Measurements from ENCODE around the gene GNAL. TPM values are rescaled to one million over a fixed set of nuclear protein-coding genes. Genes with fewer than 3 reads are reported as not detected.

The GNAL gene
- total RNA-seq, 1 experiment from 2014 or later = 24.0 TPM

GRCh38 chr18:11882636-11883035 lies 193.6 kb downstream of the GNAL start:
- DNase-seq = no peak
- Histone ChIP-seq H2BK5ac (ENCODE audit: insufficient read length, low read length) (no peak overlapping the region), H2BK12ac (ENCODE audit: insufficient read length, low read depth, low read length) (no peak overlapping the region), H3K18ac (ENCODE audit: insufficient read length, low read depth, low read length) (no peak overlapping the region), H3K9me3 (ENCODE audit: control insufficient read depth, low read depth, low read length) (no peaks in the 10 kb centered on the region), H3K79me2 (ENCODE audit: insufficient read depth, low read length) (no peaks in the 10 kb centered on the region), H3K27me3 (ENCODE audit: insufficient read depth, low read length) (no peaks in the 10 kb centered on the region), H3K4me1 (ENCODE audit: insufficient read depth, low read length) (no peaks in the 10 kb centered on the region; the same call in 1 of the 2 replicates), H3K56ac (ENCODE audit: insufficient read length, low read depth, low read length) (no peak overlapping the region), H2AFZ (ENCODE audit: low read length) (no peak overlapping the region), H2BK120ac (ENCODE audit: low read depth, low read length, poor library complexity, severe bottlenecking) (no peak overlapping the region), H2AK5ac (ENCODE audit: insufficient read length, low read length) (no peak overlapping the region), H3K23ac (ENCODE audit: insufficient read length, low read depth, low read length) (no peak overlapping the region), H3K23me2 (ENCODE audit: insufficient read length, low read depth, low read length, poor library complexity, severe bottlenecking) (no peaks in the 10 kb centered on the region), H3K4me2 (ENCODE audit: insufficient read depth, insufficient read length, low read length) (no peak overlapping the region), H3K79me1 (ENCODE audit: insufficient read depth, low read depth, low read length, poor library complexity, severe bottlenecking) (no peaks in the 10 kb centered on the region), H4K20me1 (ENCODE audit: control insufficient read depth, insufficient read depth, insufficient read length) (no peaks in the 10 kb centered on the region), H4K5ac (ENCODE audit: insufficient read length, low read depth, low read length) (no peak overlapping the region), H3K9ac (ENCODE audit: extremely low read depth, insufficient read length, low read length) (no peak overlapping the region), H4K91ac (ENCODE audit: insufficient read length, low read depth, low read length) (no peak overlapping the region), H3K27ac (ENCODE audit: insufficient read length, low read depth, low read length) (no peak overlapping the region), H3K4ac (ENCODE audit: low read depth, low read length) (no peak overlapping the region), H2BK15ac (ENCODE audit: low read depth, low read length) (no peak overlapping the region), H4K8ac (replicated peaks; ENCODE audit: insufficient read length, low read depth, low read length) (no peak overlapping the region), H3K14ac (ENCODE audit: insufficient read depth, low read length) (no peak overlapping the region), H3T11ph (ENCODE audit: low read length) (no peak overlapping the region), H2BK20ac (ENCODE audit: low read depth, low read length, poor library complexity, severe bottlenecking) (no peak overlapping the region)
- WGBS (ENCODE audit: extremely low coverage, insufficient read length, low lambda C conversion rate) = no CpG with 5 or more reads among the region's 4 CpGs
- Mint-ChIP-seq H3K36me3 (ENCODE audit: insufficient read depth in 1 of 3, low read depth in 3 of 3) (peaks cover 3 to 44% (median 11%) of the 10 kb centered on the region in 3 experiments; a peak in 6 of 7 replicates), H3K4me1 (peaks cover 11 to 20% of the 10 kb centered on the region in 2 experiments), H3K27me3 (ENCODE audit: low read depth) (no peaks in the 10 kb centered on the region), H3K4me3 (no peak overlapping the region), H3K27ac (no peak overlapping the region), H3K9me3 (no peaks in the 10 kb centered on the region; a peak in 1 of 5 replicates)
- TF ChIP-seq CTCF (conservative IDR thresholded peaks at IDR 0.05) = no peak
